AG04449 (cell line): ENCODE results near the gene METTL18.

Source experiments
- CTCF ChIA-PET: fragments of 350-600 bp; formaldehyde crosslinking; extraction: SDS; loops from one replicate; lab custom pipeline; 2021; ENCODE audit warnings: antibody characterized with exemption; lab: Yijun Ruan, JAX
- POLR2A ChIA-PET: fragments of 400-600, 350-600 bp; formaldehyde crosslinking; extraction: SDS; loops from one replicate; lab custom pipeline; 2020; ENCODE audit warnings: antibody characterized with exemption, inconsistent platforms; lab: Yijun Ruan, JAX
- DNase-seq: peaks from one replicate; pipeline ENCODE4 v3.0.0-alpha.2; 2010; ENCODE audit warnings: low read depth, low spot score
- H3K4me3 ChIP-seq: 2 replicates; pipeline ENCODE4 v1.5.1; 2011; ENCODE audit warnings: low read depth, mild to moderate bottlenecking, control low read depth, low read length
- CTCF ChIP-seq: IDR thresholded peaks from one replicate; pipeline ENCODE4 v1.5.1; 2011; ENCODE audit warnings: mild to moderate bottlenecking, moderate library complexity, low read length, control low read depth, inconsistent platforms; ENCODE audit not compliant: insufficient read depth; ENCODE audit errors: missing control alignments

Gene METTL18

GRCh38 chr1:169746550-169746949 lies 48.2 kb downstream of the METTL18 start:
- ChIA-PET POLR2A (no interaction called here), CTCF (interaction anchor here (1.5 kb wide), 1 partner anchor 64 kb away, joined by 3 read pairs; no protein-coding TSS in a partner anchor)

GRCh38 chr1:169745015-169745861 lies 49.5 kb downstream of the METTL18 start:
- no peak for DNase-seq
- CTCF ChIA-PET, result no interaction called here
- no peak overlapping the region for H3K4me3 ChIP-seq
- no peak for TF ChIP-seq CTCF
- POLR2A ChIA-PET, result no interaction called here

More at GRCh38 chr1:169746550-169746949, 48.2 kb downstream of the METTL18 start:
- TF ChIP-seq CTCF, result no peak
- H3K4me3 ChIP-seq, result no peak overlapping the region
- no peak for DNase-seq
